ENCODE measurements around the gene FBL. TPM values are rescaled to one million over a fixed set of nuclear protein-coding genes. Genes with fewer than 3 reads are reported as not detected.
"Not testable (repeated sequence)": the region's sequence is repeated elsewhere in the genome, so short reads cannot be mapped to it uniquely, and the experiment has no call there.

The FBL gene
- polyA plus RNA-seq, 1 experiment = 256 TPM

DNA sequence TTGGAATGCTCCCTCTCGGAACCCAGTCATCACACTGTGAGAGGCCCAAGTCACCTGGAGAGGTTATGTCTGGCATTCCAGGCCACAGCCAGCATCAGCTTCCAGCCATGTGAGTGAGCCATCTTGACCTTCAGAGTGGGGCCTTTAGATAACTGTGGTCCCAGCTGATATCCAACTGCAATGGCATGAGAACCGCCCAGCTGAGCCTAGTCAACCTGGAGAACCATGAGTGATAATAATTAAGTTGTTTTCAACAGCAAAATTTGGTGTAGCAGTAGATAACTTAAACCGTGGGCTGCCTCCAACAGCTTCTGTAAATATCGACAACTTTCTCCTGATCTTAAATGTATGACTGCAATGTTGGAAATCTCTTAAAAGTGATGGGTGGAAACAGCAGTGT is 36.8 kb downstream of the FBL start:
- peaks cover 3% of the 10 kb centered on the region; the same call in 1 of the 2 replicates for H3K9me3 ChIP-seq (ENCODE audit: control insufficient read depth, insufficient read depth, low read length)

DNA sequence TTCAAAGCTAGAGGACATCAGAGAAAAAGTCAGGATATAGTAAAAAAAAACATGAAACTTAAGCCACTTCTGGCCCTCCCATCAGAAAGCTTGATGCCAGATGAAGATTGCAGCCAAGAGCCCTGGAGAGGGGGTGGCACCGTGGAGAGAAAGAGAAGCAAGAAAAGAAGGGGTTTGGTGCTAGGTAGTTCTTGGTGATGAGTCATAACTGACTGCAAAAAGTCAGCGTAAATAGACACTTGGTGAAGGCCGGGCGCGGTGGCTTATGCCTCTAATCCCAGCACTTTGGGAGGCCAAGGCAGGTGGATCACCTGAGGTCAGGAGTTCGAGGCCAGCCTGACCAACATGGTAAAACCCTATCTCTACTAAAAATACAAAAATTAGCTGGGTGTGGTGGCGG is 37.5 kb downstream of the FBL start:
- H3K27me3 ChIP-seq (ENCODE audit: control insufficient read depth, insufficient read depth, low read length); H3K27ac ChIP-seq (ENCODE audit: low read depth, low read length); H3K9me3 ChIP-seq (ENCODE audit: control insufficient read depth, insufficient read depth, low read length); DNase-seq (ENCODE audit: low read depth, low spot score); H3K4me3 ChIP-seq (ENCODE audit: low read depth, low read length); POLR2A ChIA-PET: not testable (repeated sequence)
- CTCF ChIA-PET = interaction anchor here (0.9 to 1.6 kb wide), 3 partner anchors 16 to 162 kb away, joined by 3 to 7 read pairs (median 3); partner anchors contain the start of gene PSMC4

More for the DNA sequence above, 36.8 kb downstream of the FBL start:
- CTCF ChIA-PET = interaction anchor here (1.3 to 1.7 kb wide), 2 partner anchors 17 to 34 kb away, joined by 6 to 7 read pairs; no protein-coding TSS in a partner anchor
- TF ChIP-seq, protein P1, sequence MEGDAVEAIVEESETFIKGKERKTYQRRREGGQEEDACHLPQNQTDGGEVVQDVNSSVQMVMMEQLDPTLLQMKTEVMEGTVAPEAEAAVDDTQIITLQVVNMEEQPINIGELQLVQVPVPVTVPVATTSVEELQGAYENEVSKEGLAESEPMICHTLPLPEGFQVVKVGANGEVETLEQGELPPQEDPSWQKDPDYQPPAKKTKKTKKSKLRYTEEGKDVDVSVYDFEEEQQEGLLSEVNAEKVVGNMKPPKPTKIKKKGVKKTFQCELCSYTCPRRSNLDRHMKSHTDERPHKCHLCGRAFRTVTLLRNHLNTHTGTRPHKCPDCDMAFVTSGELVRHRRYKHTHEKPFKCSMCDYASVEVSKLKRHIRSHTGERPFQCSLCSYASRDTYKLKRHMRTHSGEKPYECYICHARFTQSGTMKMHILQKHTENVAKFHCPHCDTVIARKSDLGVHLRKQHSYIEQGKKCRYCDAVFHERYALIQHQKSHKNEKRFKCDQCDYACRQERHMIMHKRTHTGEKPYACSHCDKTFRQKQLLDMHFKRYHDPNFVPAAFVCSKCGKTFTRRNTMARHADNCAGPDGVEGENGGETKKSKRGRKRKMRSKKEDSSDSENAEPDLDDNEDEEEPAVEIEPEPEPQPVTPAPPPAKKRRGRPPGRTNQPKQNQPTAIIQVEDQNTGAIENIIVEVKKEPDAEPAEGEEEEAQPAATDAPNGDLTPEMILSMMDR (IDR thresholded peaks at IDR 0.05; ENCODE audit: low read depth, low read length) = no peak
- H3K4me3 ChIP-seq (ENCODE audit: low read depth, low read length) = no peak overlapping the region
- POLR2A ChIA-PET = no interaction called here
- no peak overlapping the region for H3K27ac ChIP-seq (ENCODE audit: low read depth, low read length)
- DNase-seq (ENCODE audit: low read depth, low spot score) = no peak
- H3K27me3 ChIP-seq (ENCODE audit: control insufficient read depth, insufficient read depth, low read length) = no peaks in the 10 kb centered on the region

DNA sequence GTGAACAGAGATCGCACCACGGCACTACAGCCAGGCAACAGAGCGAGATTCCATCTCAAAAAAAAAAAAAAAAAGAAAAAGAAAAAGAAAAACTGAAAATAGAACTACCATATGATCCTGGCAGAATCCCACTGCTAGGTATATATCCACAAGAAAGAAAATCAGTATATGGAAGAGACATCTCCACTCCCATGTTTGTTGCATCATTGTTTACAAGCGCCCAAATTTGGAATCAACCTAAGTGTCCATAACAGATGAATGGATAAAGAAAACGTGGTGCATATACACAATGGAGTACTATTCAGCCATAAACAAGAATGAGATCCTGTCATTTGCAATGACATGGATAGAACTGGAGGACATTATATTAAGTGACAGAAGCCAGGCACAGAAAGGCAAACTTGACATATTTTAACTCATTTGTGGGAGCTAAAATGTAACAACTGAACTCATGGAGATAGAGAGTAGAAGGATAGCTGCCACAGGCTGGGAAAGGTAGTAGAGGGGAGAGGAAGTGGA is 38.3 kb downstream of the FBL start:
- TF ChIP-seq, protein P1 (IDR thresholded peaks at IDR 0.05; ENCODE audit: low read depth, low read length) = no peak
- ChIA-PET POLR2A (interaction anchor here (0.7 kb wide), 1 partner anchor 39 kb away, joined by 6 read pairs; the partner anchor contains the start of gene FBL), CTCF (interaction anchor here (0.9 to 1.6 kb wide), 4 partner anchors 15 to 163 kb away, joined by 3 to 8 read pairs (median 5); partner anchors contain the start of gene PSMC4)

DNA sequence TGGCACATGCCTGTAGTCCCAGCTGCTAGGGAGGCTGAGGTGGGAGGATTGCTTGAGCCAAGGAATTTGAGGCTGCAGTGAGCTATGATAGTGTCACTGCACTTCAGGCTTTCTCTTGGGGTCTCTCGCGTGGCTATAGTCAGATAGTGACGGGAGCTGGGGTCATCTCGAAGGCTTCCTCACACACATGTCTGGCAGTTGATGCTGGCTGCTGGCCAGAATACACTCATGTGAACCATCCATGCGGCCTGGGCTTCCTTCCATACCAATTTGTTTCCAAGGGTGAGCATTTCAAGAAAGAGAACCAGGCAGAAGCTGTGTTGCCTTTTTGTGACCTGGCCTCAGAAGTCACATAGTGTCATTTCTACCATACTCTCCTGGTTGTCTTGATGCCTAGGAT is 41.1 kb downstream of the FBL start:
- Histone ChIP-seq H3K9me3 (ENCODE audit: control insufficient read depth, insufficient read depth, low read length) (peaks cover 3% of the 10 kb centered on the region; the same call in 1 of the 2 replicates), H3K27ac (ENCODE audit: low read depth, low read length) (no peak overlapping the region), H3K4me3 (ENCODE audit: low read depth, low read length) (no peak overlapping the region), H3K27me3 (ENCODE audit: control insufficient read depth, insufficient read depth, low read length) (peaks cover 6% of the 10 kb centered on the region)
- no peak for DNase-seq (ENCODE audit: low read depth, low spot score)
- ChIA-PET CTCF (interaction anchor here (0.9 to 2.9 kb wide), 2 partner anchors 12 to 38 kb away, joined by 6 to 18 read pairs; no protein-coding TSS in a partner anchor), POLR2A (no interaction called here)
- TF ChIP-seq, protein P1 (IDR thresholded peaks at IDR 0.05; ENCODE audit: low read depth, low read length) = no peak

More for the DNA sequence above, 38.3 kb downstream of the FBL start:
- H3K9me3 ChIP-seq (ENCODE audit: control insufficient read depth, insufficient read depth, low read length) = peaks cover 3% of the 10 kb centered on the region; the same call in 1 of the 2 replicates
- H3K27ac ChIP-seq (ENCODE audit: low read depth, low read length) = no peak overlapping the region
- no peak for DNase-seq (ENCODE audit: low read depth, low spot score)
- no peak overlapping the region for H3K4me3 ChIP-seq (ENCODE audit: low read depth, low read length)
- H3K27me3 ChIP-seq (ENCODE audit: control insufficient read depth, insufficient read depth, low read length) = peaks cover 5% of the 10 kb centered on the region

DNA sequence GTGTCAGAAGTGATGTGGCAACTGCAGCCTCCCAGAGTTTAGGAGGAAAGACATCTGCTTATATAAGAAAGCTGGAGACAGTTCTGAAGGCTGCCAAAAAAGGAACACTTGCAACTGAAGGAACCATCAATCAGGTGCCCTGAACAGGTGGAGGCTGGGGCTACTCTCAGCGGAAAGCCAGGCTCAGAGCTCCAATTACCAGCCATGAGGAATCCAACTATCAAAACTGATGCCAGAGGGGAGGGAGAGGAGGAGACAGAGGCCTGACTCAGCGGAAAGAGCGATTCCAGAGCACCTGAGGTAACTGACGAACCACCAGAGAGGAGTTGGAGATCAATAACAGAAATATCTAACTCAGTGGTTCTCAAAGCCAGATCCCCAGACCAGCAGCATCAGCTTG is 43.2 kb downstream of the FBL start:
- Histone ChIP-seq H3K27me3 (ENCODE audit: control insufficient read depth, insufficient read depth, low read length) (peaks cover 6% of the 10 kb centered on the region), H3K9me3 (ENCODE audit: control insufficient read depth, insufficient read depth, low read length) (no peaks in the 10 kb centered on the region), H3K27ac (ENCODE audit: low read depth, low read length) (no peak overlapping the region), H3K4me3 (ENCODE audit: low read depth, low read length) (no peak overlapping the region)
- ChIA-PET POLR2A (no interaction called here), CTCF (interaction anchor here (0.6 to 4.9 kb wide), 4 partner anchors 10 to 168 kb away, joined by 3 to 31 read pairs (median 13); partner anchors contain the start of gene PSMC4)
- TF ChIP-seq, protein P1 (IDR thresholded peaks at IDR 0.05; ENCODE audit: low read depth, low read length) = no peak
- no peak for DNase-seq (ENCODE audit: low read depth, low spot score)
